CD4-positive, alpha-beta T cell treated with Interleukin-10 for 1 hour (primary cell): Measurements from ENCODE around the gene ARHGAP31.
"Not testable (repeated sequence)": the region's sequence is repeated elsewhere in the genome, so short reads cannot be mapped to it uniquely, and the experiment has no call there.

Experiments used
- DNase-seq: peaks from one replicate; pipeline ENCODE4 v3.0.0-alpha.2; 2020

The ARHGAP31 gene

GRCh38 chr3:119320785-119321184 lies 26.6 kb downstream of the ARHGAP31 start:
- DNase-seq, result not testable (repeated sequence)

- no peak for DNase-seq
These were observed 28.0 kb downstream of the ARHGAP31 start for GRCh38 chr3:119322021-119322834.

GRCh38 chr3:119322835-119323722 lies 28.9 kb downstream of the ARHGAP31 start:
- DNase-seq, result peak; percentile 94

- DNase-seq, result no peak
These were observed 29.5 kb downstream of the ARHGAP31 start for GRCh38 chr3:119323723-119324085.

- DNase-seq, result no peak
These were observed 30.7 kb downstream of the ARHGAP31 start for GRCh38 chr3:119324899-119325298.

- no peak for DNase-seq
These were observed 32.8 kb downstream of the ARHGAP31 start for GRCh38 chr3:119326976-119327375.

GRCh38 chr3:119329551-119329950 lies 35.4 kb downstream of the ARHGAP31 start:
- no peak for DNase-seq

GRCh38 chr3:119330181-119330580 lies 36.0 kb downstream of the ARHGAP31 start:
- no peak for DNase-seq

GRCh38 chr3:119330858-119331257 lies 36.7 kb downstream of the ARHGAP31 start:
- DNase-seq, result no peak

- DNase-seq, result no peak
These were observed 37.5 kb downstream of the ARHGAP31 start for GRCh38 chr3:119331661-119332060.

- no peak for DNase-seq
These were observed 39.8 kb downstream of the ARHGAP31 start for GRCh38 chr3:119333773-119334509.

GRCh38 chr3:119336823-119337222 lies 42.6 kb downstream of the ARHGAP31 start:
- no peak for DNase-seq

- DNase-seq, result not testable (repeated sequence)
These were observed 43.2 kb downstream of the ARHGAP31 start for GRCh38 chr3:119337407-119337806.

- no peak for DNase-seq
These were observed 44.6 kb downstream of the ARHGAP31 start for GRCh38 chr3:119338754-119339153.

- DNase-seq, result no peak
These were observed 45.8 kb downstream of the ARHGAP31 start for GRCh38 chr3:119340014-119340413.

GRCh38 chr3:119340446-119340845 lies 46.3 kb downstream of the ARHGAP31 start:
- DNase-seq, result no peak

- DNase-seq, result no peak
These were observed 48.0 kb downstream of the ARHGAP31 start for GRCh38 chr3:119342176-119342575.

GRCh38 chr3:119343719-119344118 lies 49.5 kb downstream of the ARHGAP31 start:
- no peak for DNase-seq

- no peak for DNase-seq
These were observed 51.9 kb downstream of the ARHGAP31 start for GRCh38 chr3:119346076-119346496.

- no peak for DNase-seq
These were observed 52.9 kb downstream of the ARHGAP31 start for GRCh38 chr3:119347036-119347435.

- no peak for DNase-seq
These were observed 55.3 kb downstream of the ARHGAP31 start for GRCh38 chr3:119349354-119350041.

- no peak for DNase-seq
These were observed 55.9 kb downstream of the ARHGAP31 start for GRCh38 chr3:119350114-119350513.

GRCh38 chr3:119351581-119351980 lies 57.4 kb downstream of the ARHGAP31 start:
- DNase-seq, result no peak
